Nephron (organoid): ENCODE data around the gene SH3RF3.

Source experiments
- H3K27ac Mint-ChIP-seq, 3 experiments: 2 replicates each; pipeline ENCODE4 v1.8.0; 2020; ENCODE audit warnings: mixed read lengths in 3 of 3, mild to moderate bottlenecking in 2 of 3, moderate library complexity in 1 of 3
- H3K27me3 Mint-ChIP-seq: 2 replicates; pipeline ENCODE4 v1.8.0; 2021; ENCODE audit warnings: low read depth, mild to moderate bottlenecking, moderate library complexity, mixed read lengths
- H3K36me3 Mint-ChIP-seq: 2 replicates; pipeline ENCODE4 v1.8.0; 2020; ENCODE audit warnings: low read depth, mixed read lengths
- H3K4me1 Mint-ChIP-seq: 2 replicates; pipeline ENCODE4 v1.8.0; 2020; ENCODE audit warnings: mixed read lengths
- H3K4me3 Mint-ChIP-seq, 3 experiments: 2 replicates each; pipeline ENCODE4 v1.8.0; 2020; ENCODE audit warnings: mild to moderate bottlenecking in 3 of 3, mixed read lengths in 3 of 3, moderate library complexity in 2 of 3
- H3K9me3 Mint-ChIP-seq: 2 replicates; pipeline ENCODE4 v1.8.0; 2020; ENCODE audit warnings: mixed read lengths
- CTCF ChIP-seq, 3 experiments: fragments of 200-600 bp; sonication (generic); IDR thresholded peaks; one replicate each; pipeline ENCODE4 v1.5.0; 2021; ENCODE audit warnings: antibody characterized with exemption in 3 of 3; ENCODE audit not compliant: unreplicated experiment in 3 of 3

SH3RF3 gene

DNA sequence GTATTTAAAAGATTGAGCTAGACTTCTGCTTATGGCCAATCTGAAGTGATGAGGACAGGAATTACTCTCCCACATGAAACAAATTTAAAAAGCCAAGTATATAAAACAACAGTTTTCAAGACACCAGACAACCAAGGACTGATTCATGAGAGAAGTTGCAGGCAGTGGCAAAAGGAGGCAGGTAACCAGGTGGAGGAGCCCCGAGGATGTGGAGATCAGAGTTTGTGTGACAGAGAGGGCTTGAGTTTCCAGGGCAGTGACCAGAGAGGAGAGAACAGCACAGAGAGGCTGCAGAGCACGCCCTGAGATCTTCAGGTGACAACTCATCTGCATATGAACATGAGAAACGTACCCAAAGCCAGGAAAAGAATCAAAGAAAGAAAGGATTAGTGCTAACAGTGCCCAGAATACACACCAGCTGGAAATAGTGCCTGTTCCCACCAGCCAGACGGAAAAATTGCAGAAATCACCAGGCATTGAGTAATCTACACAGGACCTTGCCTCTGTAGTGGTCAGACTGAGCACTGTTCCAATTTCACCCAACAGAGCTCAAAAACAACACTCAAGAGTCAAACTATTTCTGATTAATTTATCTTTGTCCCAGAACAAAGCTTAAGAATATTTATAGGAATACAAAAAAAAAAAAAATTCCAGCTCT, 311.6 kb downstream of the SH3RF3 start:
- Mint-ChIP-seq H3K4me3 (no peak overlapping the region), H3K27ac (no peak overlapping the region), H3K36me3 (peaks cover 50% of the 10 kb centered on the region), H3K9me3 (peaks cover 40% of the 10 kb centered on the region), H3K27me3 (peaks cover 16% of the 10 kb centered on the region), H3K4me1 (peaks cover 45% of the 10 kb centered on the region)
- no peak for TF ChIP-seq CTCF (IDR thresholded peaks at IDR 0.05; ENCODE audit: unreplicated experiment in 3 of 3)

DNA sequence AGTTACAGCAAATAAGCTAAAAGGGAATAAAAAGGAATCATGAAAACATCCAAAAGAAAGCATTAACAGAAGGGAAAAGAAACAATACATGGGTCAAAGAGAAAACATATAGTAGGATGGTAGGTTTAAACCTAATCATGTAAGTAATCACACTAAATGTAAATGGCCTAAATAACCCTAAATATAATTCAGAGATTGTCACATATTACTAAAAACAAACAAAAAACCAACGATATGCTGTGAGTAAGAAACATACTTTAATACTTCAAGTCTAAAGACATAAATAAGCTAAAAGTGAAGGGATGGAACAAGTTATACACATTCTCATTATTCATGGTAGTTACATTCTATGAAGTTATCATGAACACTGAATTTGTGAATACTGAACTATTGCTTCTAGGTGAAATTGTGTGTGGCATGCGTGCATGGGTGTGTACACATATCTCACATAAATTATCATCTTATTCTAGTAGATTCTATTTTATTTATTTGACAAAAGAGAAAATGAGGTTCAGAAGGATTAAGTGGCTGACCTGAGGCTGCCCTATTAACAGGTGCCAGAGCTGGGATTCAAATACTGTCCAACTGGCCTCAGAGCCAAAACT, 313.8 kb downstream of the SH3RF3 start:
- Mint-ChIP-seq H3K27ac (no peak overlapping the region), H3K4me1 (peaks cover 46% of the 10 kb centered on the region), H3K9me3 (peaks cover 43% of the 10 kb centered on the region), H3K27me3 (peaks cover 14% of the 10 kb centered on the region), H3K4me3 (no peak overlapping the region), H3K36me3 (peaks cover 50% of the 10 kb centered on the region)
- no peak for TF ChIP-seq CTCF (IDR thresholded peaks at IDR 0.05; ENCODE audit: unreplicated experiment in 3 of 3)

DNA sequence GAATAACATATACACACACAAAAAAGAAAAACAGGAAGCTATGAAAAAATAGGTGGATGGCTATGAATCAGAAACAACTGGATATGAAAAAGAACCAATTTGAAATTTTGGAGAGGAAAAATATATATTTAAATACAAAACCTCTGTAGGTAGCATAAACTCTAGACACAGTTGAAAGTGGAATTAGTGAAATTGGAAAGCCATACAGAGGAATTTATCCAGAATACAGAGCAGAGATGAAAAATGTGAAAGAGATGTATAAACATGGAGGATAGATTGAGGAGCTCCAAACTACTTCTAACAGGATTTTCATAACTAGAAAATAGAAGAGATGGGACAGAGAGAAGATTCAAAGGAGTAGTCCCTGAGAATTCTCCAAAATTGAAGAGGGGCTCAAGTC, 315.9 kb downstream of the SH3RF3 start:
- H3K4me3 Mint-ChIP-seq = no peak overlapping the region
- peak overlapping the region in 1 of 3 experiments; percentile 3 for H3K27ac Mint-ChIP-seq

DNA sequence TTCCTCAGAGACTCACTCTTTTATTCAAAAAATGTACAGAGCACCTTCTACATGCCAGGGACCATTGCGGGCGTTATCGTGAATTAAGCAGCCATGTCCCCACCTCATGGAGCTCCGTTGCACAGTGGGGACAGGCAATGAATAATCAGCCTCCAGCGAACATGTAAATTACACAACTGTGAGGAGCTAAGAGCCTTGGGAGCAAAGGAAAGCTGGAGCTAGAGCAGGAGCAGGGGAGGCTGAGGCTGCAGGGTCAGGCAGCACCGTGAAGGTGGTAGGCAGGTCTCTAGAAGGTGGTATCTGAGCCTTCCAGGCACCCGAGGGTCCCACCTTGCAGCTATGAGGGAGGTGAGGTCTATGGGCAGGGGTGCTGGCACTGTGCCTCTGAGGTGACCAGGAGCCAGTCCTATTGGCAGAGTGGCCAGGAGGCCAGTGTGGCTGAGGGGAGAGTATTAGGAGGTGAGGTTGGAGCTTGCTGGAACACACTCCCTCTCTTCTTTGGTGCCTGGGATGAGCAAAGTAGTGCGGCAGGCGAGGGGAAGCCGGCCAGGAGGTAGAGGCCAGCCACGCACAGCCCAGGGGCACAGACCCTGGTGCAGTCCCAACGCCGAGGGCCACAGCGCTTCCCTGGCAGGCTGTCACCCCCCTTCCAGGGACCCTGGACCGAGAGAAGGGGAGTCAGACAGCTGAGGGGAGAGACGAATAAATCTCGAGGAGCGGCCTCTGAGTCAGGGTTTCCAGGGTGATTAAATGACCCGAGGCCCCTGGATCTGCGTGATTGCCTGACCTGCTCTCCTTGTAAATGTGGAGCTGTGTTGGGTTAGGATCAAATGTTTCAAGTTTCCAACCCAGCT, 317.5 kb downstream of the SH3RF3 start:
- peaks cover 26% of the 10 kb centered on the region for H3K9me3 Mint-ChIP-seq
- H3K4me3 Mint-ChIP-seq = peak overlapping the region; percentile 10 to 20 (median 19)
- TF ChIP-seq CTCF (IDR thresholded peaks at IDR 0.05; ENCODE audit: unreplicated experiment in 3 of 3) = no peak
- H3K4me1 Mint-ChIP-seq = peaks cover 40% of the 10 kb centered on the region
- peak overlapping the region; percentile 76 to 89 (median 81) for H3K27ac Mint-ChIP-seq
- H3K27me3 Mint-ChIP-seq = peaks cover 8% of the 10 kb centered on the region
- peaks cover 32% of the 10 kb centered on the region for H3K36me3 Mint-ChIP-seq

More for the DNA sequence above, 315.9 kb downstream of the SH3RF3 start:
- Mint-ChIP-seq H3K36me3 (peaks cover 46% of the 10 kb centered on the region), H3K9me3 (peaks cover 39% of the 10 kb centered on the region), H3K27me3 (peaks cover 9% of the 10 kb centered on the region), H3K4me1 (peaks cover 40% of the 10 kb centered on the region)
- TF ChIP-seq CTCF (IDR thresholded peaks at IDR 0.05; ENCODE audit: unreplicated experiment in 3 of 3) = no peak

DNA sequence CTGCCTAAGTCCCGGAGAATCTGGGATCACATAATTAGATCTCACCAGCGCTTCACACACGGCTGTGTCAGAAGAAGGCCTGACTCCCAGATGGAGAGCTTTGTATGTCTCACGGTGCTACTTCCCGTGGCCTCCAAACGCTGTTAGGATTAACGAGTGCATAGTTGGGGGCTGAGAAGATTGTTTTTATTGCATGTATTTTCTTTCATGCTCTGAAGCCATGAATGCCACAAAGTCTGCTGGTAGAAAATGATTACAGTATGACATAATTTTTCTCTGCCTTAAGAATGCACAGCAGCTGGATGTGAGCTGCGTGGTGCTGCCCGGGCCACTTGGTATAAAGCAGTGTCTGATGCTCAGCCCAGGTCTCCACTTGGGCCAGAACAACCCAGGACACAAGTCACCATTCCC, 318.3 kb downstream of the SH3RF3 start:
- TF ChIP-seq CTCF (IDR thresholded peaks at IDR 0.05; ENCODE audit: unreplicated experiment in 3 of 3) = no peak
- H3K27me3 Mint-ChIP-seq = peaks cover 8% of the 10 kb centered on the region
- no peak overlapping the region for H3K4me3 Mint-ChIP-seq
- H3K4me1 Mint-ChIP-seq = peaks cover 48% of the 10 kb centered on the region
- peak overlapping the region; percentile 81 to 89 (median 85) for H3K27ac Mint-ChIP-seq
- H3K9me3 Mint-ChIP-seq = peaks cover 23% of the 10 kb centered on the region
- H3K36me3 Mint-ChIP-seq = peaks cover 28% of the 10 kb centered on the region
